H1 (cell line): Measurements from ENCODE around the gene CRTC2. TPM values are rescaled to one million over a fixed set of nuclear protein-coding genes. Genes with fewer than 3 reads are reported as not detected.

Experiments
- BACH1 ChIP-seq: IDR thresholded peaks from 2 replicates; pipeline ENCODE4 v1.6.1; 2012; ENCODE audit warnings: low read length, improper control_type of control experiment
- BCL11A ChIP-seq, 2 experiments: IDR thresholded peaks; one replicate each; pipeline ENCODE4 v1.6.1; 2011; ENCODE audit warnings: low read depth in 2 of 2, low read length in 2 of 2, mild to moderate bottlenecking in 2 of 2
- CBX5 ChIP-seq: fragments of 300-800, 300-1000 bp; sonication (generic); IDR thresholded peaks from 2 replicates; pipeline ENCODE4 v1.7.1; 2016; ENCODE audit warnings: antibody characterized with exemption, low read length, low read depth
- CHD1 ChIP-seq: IDR thresholded peaks from 2 replicates; pipeline ENCODE4 v1.6.1; 2012; ENCODE audit warnings: low read depth, low read length, improper control_type of control experiment
- CHD2 ChIP-seq: IDR thresholded peaks from 2 replicates; pipeline ENCODE4 v1.6.1; 2012; ENCODE audit warnings: low read length, improper control_type of control experiment
- HDAC2 ChIP-seq, 2 experiments: fragments of 300-600 bp in 1 of 2; sonication (generic) in 1 of 2; IDR thresholded peaks; 2 replicates each; pipeline ENCODE4 v1.6.1; 2011 to 2012; ENCODE audit warnings: low read depth in 2 of 2, low read length in 2 of 2, mild to moderate bottlenecking in 2 of 2, moderate library complexity in 2 of 2, borderline replicate concordance in 1 of 2, inconsistent platforms in 1 of 2
- KDM1A ChIP-seq: fragments of 200-600, 300-600 bp; sonication (generic); IDR thresholded peaks from 2 replicates; pipeline ENCODE4 v1.7.1; 2016; ENCODE audit warnings: mild to moderate bottlenecking, low read length, borderline replicate concordance
- KDM4A ChIP-seq: IDR thresholded peaks from one replicate; pipeline ENCODE4 v1.7.1; 2012; ENCODE audit warnings: low read depth, mild to moderate bottlenecking, moderate library complexity, low read length, inconsistent platforms; ENCODE audit not compliant: severe bottlenecking
- NRF1 ChIP-seq: IDR thresholded peaks from 2 replicates; pipeline ENCODE4 v1.6.1; 2011; ENCODE audit warnings: mild to moderate bottlenecking, low read depth, low read length, improper control_type of control experiment
- PHF8 ChIP-seq: fragments of 200-600 bp; sonication (generic); conservative IDR thresholded peaks from 2 replicates; pipeline ENCODE4 v1.7.1; 2012; ENCODE audit warnings: low read depth, mild to moderate bottlenecking, inconsistent platforms, low read length, moderate library complexity
- RBBP5 ChIP-seq: IDR thresholded peaks from 2 replicates; pipeline ENCODE4 v1.7.1; 2012; ENCODE audit warnings: low read depth, mild to moderate bottlenecking, inconsistent platforms, low read length, moderate library complexity, borderline replicate concordance
- SAP30 ChIP-seq: fragments of 300-600 bp; sonication (generic); IDR thresholded peaks from 2 replicates; pipeline ENCODE4 v1.7.1; 2012; ENCODE audit warnings: low read length, moderate library complexity, mild to moderate bottlenecking, inconsistent platforms; ENCODE audit not compliant: insufficient read depth, insufficient replicate concordance
- SIX5 ChIP-seq: IDR thresholded peaks from 2 replicates; pipeline ENCODE4 v1.6.1; 2011; ENCODE audit warnings: mild to moderate bottlenecking, low read depth, low read length
- SP1 ChIP-seq: IDR thresholded peaks from 2 replicates; pipeline ENCODE4 v1.6.1; 2011; ENCODE audit warnings: low read depth, low read length
- TAF1 ChIP-seq: IDR thresholded peaks from 2 replicates; pipeline ENCODE4 v1.6.1; 2011; ENCODE audit warnings: mild to moderate bottlenecking, low read depth, low read length
- TAF7 ChIP-seq: optimal IDR thresholded peaks from 2 replicates; pipeline ENCODE3; 2011; ENCODE audit warnings: low read depth, mild to moderate bottlenecking, inconsistent platforms, low read length, moderate library complexity, borderline replicate concordance
- TBP ChIP-seq: IDR thresholded peaks from 2 replicates; pipeline ENCODE4 v1.6.1; 2011; ENCODE audit warnings: low read depth, low read length, improper control_type of control experiment
- YY1 ChIP-seq: IDR thresholded peaks from 2 replicates; pipeline ENCODE4 v1.6.1; 2011; ENCODE audit warnings: low read depth, mild to moderate bottlenecking, low read length
- polyA plus RNA-seq, 7 experiments: library from polyadenylated mRNA; depleted of rRNA in 3 of 7; stranded (reverse) in 5 of 7; unstranded in 2 of 7; fragments of >200 nt in 5 of 7; fragments of 200-250 nt in 2 of 7; gene quantifications; 1 replicate in 5 of 7; 2 replicates in 1 of 7; 4 replicates in 1 of 7; pipeline versions ENCODE4 v1.2.1 to v1.2.3, GENCODE V29; 2011 to 2013; ENCODE audit warnings: missing spikeins in 2 of 7, mixed read lengths in 2 of 7
- total RNA-seq: library from RNA; stranded (reverse); fragmentation: NEBNext Ultra II Directional; extraction: Animal tissue kit (Norgen Biotek cat#: 25700); gene quantifications from 2 replicates; pipeline ENCODE4 v1.2.1, GENCODE V29; 2021
- TF ChIP-seq, protein P1 (sequence below), 3 experiments: IDR thresholded peaks; 1 replicate in 2 of 3; 2 replicates in 1 of 3; pipeline versions ENCODE4 v1.5.1 to v1.6.1; 2011; ENCODE audit warnings: low read length in 3 of 3, mild to moderate bottlenecking in 3 of 3, inconsistent platforms in 2 of 3, low read depth in 1 of 3, moderate library complexity in 1 of 3; ENCODE audit not compliant: insufficient read depth in 1 of 3; ENCODE audit errors: control extremely low read depth in 1 of 3
- TF ChIP-seq, protein P2 (sequence below): IDR thresholded peaks from 2 replicates; pipeline ENCODE4 v1.6.1; 2011; ENCODE audit warnings: low read length, improper control_type of control experiment

Gene CRTC2
- total and polyA plus RNA-seq, 2 of the 8 experiments (the other 6 are each of a cell fraction or from before 2014, with no cell fraction given) = 28.6 to 34.3 TPM

DNA sequence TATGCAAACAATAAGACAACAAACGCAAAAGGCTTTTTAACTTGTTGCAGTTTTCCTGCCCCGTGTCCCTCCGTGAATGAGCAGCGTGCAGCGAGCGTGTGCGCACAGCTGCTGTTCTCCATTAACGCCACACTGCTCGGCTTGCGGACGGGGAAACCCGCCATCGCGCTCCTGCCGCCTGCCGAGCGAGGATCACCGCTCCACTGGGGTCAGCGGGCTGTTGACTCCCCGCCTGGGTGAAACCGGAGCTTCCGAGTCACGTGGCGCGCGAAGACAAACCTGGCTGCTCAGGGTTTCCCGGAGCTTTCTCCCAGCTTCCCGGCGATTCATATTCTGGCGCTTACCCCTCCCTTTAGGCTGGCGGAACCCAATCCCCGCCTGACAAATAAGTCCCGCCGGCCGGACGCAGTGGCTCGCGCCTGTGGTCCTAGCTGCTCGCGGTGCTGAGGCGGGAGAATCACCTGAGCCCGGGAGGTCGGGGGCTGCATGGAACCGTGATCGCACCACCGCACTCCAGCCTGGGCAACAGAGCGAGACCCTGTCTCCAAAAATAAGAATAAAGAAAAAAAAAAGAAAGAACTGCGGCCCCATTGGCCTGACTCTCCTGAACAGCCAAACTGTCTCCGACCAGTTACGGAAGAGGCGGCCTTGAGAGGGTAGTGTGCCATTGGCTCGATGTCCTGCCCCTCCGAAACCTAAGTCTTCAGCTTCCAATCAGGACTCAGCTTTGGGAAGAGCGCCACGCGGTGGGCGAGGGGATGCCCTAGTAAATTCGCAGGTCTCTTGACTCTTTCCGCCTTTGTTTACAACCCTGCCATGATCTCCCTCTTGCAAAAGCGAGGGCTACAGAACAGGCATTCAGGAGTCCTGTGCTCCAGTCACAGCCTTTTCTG, 8.9 kb upstream of the CRTC2 start, which contains the start of gene CREB3L4 (continued):
- TF ChIP-seq, protein P1, sequence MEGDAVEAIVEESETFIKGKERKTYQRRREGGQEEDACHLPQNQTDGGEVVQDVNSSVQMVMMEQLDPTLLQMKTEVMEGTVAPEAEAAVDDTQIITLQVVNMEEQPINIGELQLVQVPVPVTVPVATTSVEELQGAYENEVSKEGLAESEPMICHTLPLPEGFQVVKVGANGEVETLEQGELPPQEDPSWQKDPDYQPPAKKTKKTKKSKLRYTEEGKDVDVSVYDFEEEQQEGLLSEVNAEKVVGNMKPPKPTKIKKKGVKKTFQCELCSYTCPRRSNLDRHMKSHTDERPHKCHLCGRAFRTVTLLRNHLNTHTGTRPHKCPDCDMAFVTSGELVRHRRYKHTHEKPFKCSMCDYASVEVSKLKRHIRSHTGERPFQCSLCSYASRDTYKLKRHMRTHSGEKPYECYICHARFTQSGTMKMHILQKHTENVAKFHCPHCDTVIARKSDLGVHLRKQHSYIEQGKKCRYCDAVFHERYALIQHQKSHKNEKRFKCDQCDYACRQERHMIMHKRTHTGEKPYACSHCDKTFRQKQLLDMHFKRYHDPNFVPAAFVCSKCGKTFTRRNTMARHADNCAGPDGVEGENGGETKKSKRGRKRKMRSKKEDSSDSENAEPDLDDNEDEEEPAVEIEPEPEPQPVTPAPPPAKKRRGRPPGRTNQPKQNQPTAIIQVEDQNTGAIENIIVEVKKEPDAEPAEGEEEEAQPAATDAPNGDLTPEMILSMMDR (IDR thresholded peaks at IDR 0.05; ENCODE audit: control extremely low read depth in 1 of 3, insufficient read depth in 1 of 3, low read depth in 1 of 3, low read length in 3 of 3) = peak in 2 of 3 experiments; percentile 37 to 51; a peak in 2 of 4 replicates
- peak; percentile 91 for TF ChIP-seq KDM1A
- peak; percentile 81 for TF ChIP-seq TBP
- TF ChIP-seq BCL11A (IDR thresholded peaks at IDR 0.05; ENCODE audit: low read depth in 2 of 2, low read length in 2 of 2) = no peak
- TF ChIP-seq SAP30 = peak; percentile 6
- TF ChIP-seq SP1 = peak; percentile 98
- peak; percentile 74 for TF ChIP-seq KDM4A
- TF ChIP-seq YY1 = peak; percentile 83; the same call in 1 of the 2 replicates
- peak in 1 of 2 experiments; percentile 90; a peak in 1 of 4 replicates for TF ChIP-seq HDAC2 (IDR thresholded peaks at IDR 0.05; ENCODE audit: borderline replicate concordance in 1 of 2, low read depth in 2 of 2, low read length in 2 of 2)
- TF ChIP-seq CHD2 = peak; percentile 91
- peak; percentile 76 for TF ChIP-seq TAF7
- no peak for TF ChIP-seq NRF1
- no peak for TF ChIP-seq CHD1
- peak; percentile 87 for TF ChIP-seq TAF1
- TF ChIP-seq SIX5 = 0 out of 2 replicates have a peak, but pooled peaks have one; percentile 12
- TF ChIP-seq PHF8 = peak; percentile 76
- no peak for TF ChIP-seq CBX5
- TF ChIP-seq, protein P2, sequence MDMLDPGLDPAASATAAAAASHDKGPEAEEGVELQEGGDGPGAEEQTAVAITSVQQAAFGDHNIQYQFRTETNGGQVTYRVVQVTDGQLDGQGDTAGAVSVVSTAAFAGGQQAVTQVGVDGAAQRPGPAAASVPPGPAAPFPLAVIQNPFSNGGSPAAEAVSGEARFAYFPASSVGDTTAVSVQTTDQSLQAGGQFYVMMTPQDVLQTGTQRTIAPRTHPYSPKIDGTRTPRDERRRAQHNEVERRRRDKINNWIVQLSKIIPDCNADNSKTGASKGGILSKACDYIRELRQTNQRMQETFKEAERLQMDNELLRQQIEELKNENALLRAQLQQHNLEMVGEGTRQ = peak; percentile 90
- peak; percentile 74 for TF ChIP-seq RBBP5
- TF ChIP-seq BACH1 = no peak
